Activated T-cell treated with anti-CD3 and anti-CD28 coated beads for 1 hour (primary cell): Measurements from ENCODE around the gene CACNA2D4.

Experiments
- DNase-seq: peaks from one replicate; pipeline ENCODE4 v3.0.0-alpha.2; 2020; ENCODE audit warnings: low read depth

Gene CACNA2D4

GRCh38 chr12:1917172-1918070 is 1.0 kb downstream of the CACNA2D4 start:
- DNase-seq = no peak

- DNase-seq = no peak
Measured at GRCh38 chr12:1916371-1917171, 1.9 kb downstream of the CACNA2D4 start.

GRCh38 chr12:1915082-1915968 is 3.1 kb downstream of the CACNA2D4 start:
- no peak for DNase-seq

- no peak for DNase-seq
Measured at GRCh38 chr12:1914114-1914911, 4.1 kb downstream of the CACNA2D4 start.

- DNase-seq = no peak
Measured at GRCh38 chr12:1913377-1914113, 4.9 kb downstream of the CACNA2D4 start.

- DNase-seq = no peak
Measured at GRCh38 chr12:1912580-1913376, 5.7 kb downstream of the CACNA2D4 start.

- DNase-seq = no peak
Measured at GRCh38 chr12:1911598-1912575, 6.6 kb downstream of the CACNA2D4 start.

GRCh38 chr12:1910468-1910867 is 8.0 kb downstream of the CACNA2D4 start:
- no peak for DNase-seq

GRCh38 chr12:1908758-1909157 is 9.7 kb downstream of the CACNA2D4 start:
- DNase-seq = no peak

GRCh38 chr12:1907652-1908611 is 10.5 kb downstream of the CACNA2D4 start:
- no peak for DNase-seq

GRCh38 chr12:1906579-1906978 is 11.9 kb downstream of the CACNA2D4 start:
- DNase-seq = no peak

- DNase-seq = no peak
Measured at GRCh38 chr12:1904875-1905274, 13.6 kb downstream of the CACNA2D4 start.

GRCh38 chr12:1896964-1897363 is 21.5 kb downstream of the CACNA2D4 start:
- no peak for DNase-seq

GRCh38 chr12:1890810-1891209 is 27.6 kb downstream of the CACNA2D4 start:
- no peak for DNase-seq

- DNase-seq = no peak
Measured at GRCh38 chr12:1890119-1890703, 28.2 kb downstream of the CACNA2D4 start.

GRCh38 chr12:1888923-1889322 is 29.5 kb downstream of the CACNA2D4 start:
- no peak for DNase-seq
